Natural killer cell (primary cell): ENCODE measurements around the gene CXCL16. TPM values are rescaled to one million over a fixed set of nuclear protein-coding genes. Genes with fewer than 3 reads are reported as not detected.
A peak's percentile ranks its signal among the peaks of the same experiment; 100 is the strongest.

Source experiments
- ATAC-seq, 3 donors: fragments of 150-1000 bp in 2 of 3; fragments of 200-7000 bp in 1 of 3; cut with Tn5 transposase; 1 replicate in 1 of 3; 2 replicates in 2 of 3; pipeline ENCODE4 v1.10.0; 2021; ENCODE audit warnings: mild to moderate bottlenecking in 2 of 3, moderate library complexity in 2 of 3
- DNase-seq, 2 donors: peaks; one replicate each; pipeline versions ENCODE4 v3.0.0 to v3.0.0-alpha.2; 2013 to 2021; ENCODE audit warnings: mixed read lengths in 1 of 2
- H3K27ac ChIP-seq: one replicate; pipeline ENCODE4 v1.5.1; 2013; ENCODE audit warnings: mild to moderate bottlenecking, low read length
- H3K27me3 ChIP-seq: one replicate; pipeline ENCODE4 v1.6.1; 2013; ENCODE audit warnings: low read length; ENCODE audit not compliant: control insufficient read depth, insufficient read depth
- H3K36me3 ChIP-seq: one replicate; pipeline ENCODE4 v1.6.1; 2013; ENCODE audit warnings: low read length; ENCODE audit not compliant: control insufficient read depth, insufficient read depth
- H3K4me1 ChIP-seq: one replicate; pipeline ENCODE4 v1.6.1; 2013; ENCODE audit warnings: low read length; ENCODE audit not compliant: control insufficient read depth, insufficient read depth
- H3K4me3 ChIP-seq: one replicate; pipeline ENCODE4 v1.5.1; 2013; ENCODE audit warnings: low read length
- H3K9me3 ChIP-seq: one replicate; pipeline ENCODE4 v1.6.1; 2013; ENCODE audit warnings: low read length; ENCODE audit not compliant: control insufficient read depth, insufficient read depth
- H3K27ac Mint-ChIP-seq, 2 donors: one replicate each; pipeline ENCODE4 v1.8.0; 2022; ENCODE audit warnings: mild to moderate bottlenecking in 2 of 2, mixed read lengths in 2 of 2, moderate library complexity in 1 of 2
- H3K27me3 Mint-ChIP-seq, 2 donors: one replicate each; pipeline ENCODE4 v1.8.0; 2022; ENCODE audit warnings: low read depth in 2 of 2, mixed read lengths in 2 of 2
- H3K36me3 Mint-ChIP-seq: one replicate; pipeline ENCODE4 v1.8.0; 2022; ENCODE audit warnings: mixed read lengths
- H3K4me1 Mint-ChIP-seq, 2 donors: one replicate each; pipeline ENCODE4 v1.8.0; 2022; ENCODE audit warnings: mixed read lengths in 2 of 2
- H3K4me3 Mint-ChIP-seq: one replicate; pipeline ENCODE4 v1.8.0; 2022; ENCODE audit warnings: mild to moderate bottlenecking, moderate library complexity, mixed read lengths
- H3K9me3 Mint-ChIP-seq, 2 donors: one replicate each; pipeline ENCODE4 v1.8.0; 2022; ENCODE audit warnings: mixed read lengths in 2 of 2
- WGBS: methylation state at CpG from one replicate; pipeline ENCODE4 v1.1.7; 2013; ENCODE audit warnings: missing lambda C conversion rate; ENCODE audit not compliant: insufficient coverage; 5-methylcytosine and 5-hydroxymethylcytosine counted together
- intact Hi-C: fragments of 100-400 bp; cut with micrococcal nuclease; formaldehyde crosslinking; loops from one replicate; pipeline ENCODE4 v1.14.2; 2022
- total RNA-seq, 4 donors: library from RNA; stranded (reverse); fragments of 120-200 nt in 1 of 4; gene quantifications; one replicate each; pipeline versions ENCODE4 v1.2.3 to v1.2.4, GENCODE V29; 2013 to 2022
- TF ChIP-seq, protein P1 (sequence below): fragments of 200-600 bp; IDR thresholded peaks from one replicate; pipeline ENCODE4 v1.8.0; 2022; ENCODE audit warnings: antibody characterized with exemption

The CXCL16 gene
- total RNA-seq, 3 donors from 2014 or later (not counting 1 experiment from before 2014, with no cell fraction given): 4.0 to 31.8 (median 16.0) TPM

DNA sequence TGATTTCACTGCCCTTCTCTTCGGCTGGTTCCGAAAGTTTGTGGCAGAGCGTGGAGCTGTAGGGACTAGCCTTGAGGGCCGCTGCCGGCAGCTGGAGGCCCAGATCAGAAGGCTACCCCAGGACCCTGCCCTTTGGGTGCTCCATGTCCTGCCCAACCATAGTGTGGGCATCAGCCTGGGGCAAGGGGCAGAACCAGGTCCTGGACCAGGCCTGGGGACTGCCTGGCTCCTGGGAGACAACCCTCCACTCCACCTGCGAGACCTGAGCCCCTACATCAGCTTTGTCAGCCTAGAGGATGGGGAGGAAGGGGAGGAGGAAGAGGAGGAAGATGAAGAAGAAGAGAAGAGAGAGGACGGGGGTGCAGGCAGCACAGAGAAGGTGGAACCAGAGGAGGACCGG, 856 bp upstream of the CXCL16 start:
- intact Hi-C loops: no loop called here
- H3K36me3 Mint-ChIP-seq: no peaks in the 10 kb centered on the region
- H3K27ac Mint-ChIP-seq: peak overlapping the region in 1 of 2 donors; percentile 81
- ATAC-seq: no peak
- H3K27me3 Mint-ChIP-seq: peaks cover 18 to 52% of the 10 kb centered on the region in 2 donors
- no peak for DNase-seq
- Histone ChIP-seq H3K4me1 (peaks cover 27% of the 10 kb centered on the region), H3K36me3 (no peaks in the 10 kb centered on the region), H3K27ac (no peak overlapping the region), H3K4me3 (no peak overlapping the region), H3K27me3 (peaks cover 21% of the 10 kb centered on the region), H3K9me3 (no peaks in the 10 kb centered on the region)
- H3K4me1 Mint-ChIP-seq: peaks cover 16 to 31% of the 10 kb centered on the region in 2 donors
- TF ChIP-seq, protein P1, sequence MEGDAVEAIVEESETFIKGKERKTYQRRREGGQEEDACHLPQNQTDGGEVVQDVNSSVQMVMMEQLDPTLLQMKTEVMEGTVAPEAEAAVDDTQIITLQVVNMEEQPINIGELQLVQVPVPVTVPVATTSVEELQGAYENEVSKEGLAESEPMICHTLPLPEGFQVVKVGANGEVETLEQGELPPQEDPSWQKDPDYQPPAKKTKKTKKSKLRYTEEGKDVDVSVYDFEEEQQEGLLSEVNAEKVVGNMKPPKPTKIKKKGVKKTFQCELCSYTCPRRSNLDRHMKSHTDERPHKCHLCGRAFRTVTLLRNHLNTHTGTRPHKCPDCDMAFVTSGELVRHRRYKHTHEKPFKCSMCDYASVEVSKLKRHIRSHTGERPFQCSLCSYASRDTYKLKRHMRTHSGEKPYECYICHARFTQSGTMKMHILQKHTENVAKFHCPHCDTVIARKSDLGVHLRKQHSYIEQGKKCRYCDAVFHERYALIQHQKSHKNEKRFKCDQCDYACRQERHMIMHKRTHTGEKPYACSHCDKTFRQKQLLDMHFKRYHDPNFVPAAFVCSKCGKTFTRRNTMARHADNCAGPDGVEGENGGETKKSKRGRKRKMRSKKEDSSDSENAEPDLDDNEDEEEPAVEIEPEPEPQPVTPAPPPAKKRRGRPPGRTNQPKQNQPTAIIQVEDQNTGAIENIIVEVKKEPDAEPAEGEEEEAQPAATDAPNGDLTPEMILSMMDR: no peak
- H3K4me3 Mint-ChIP-seq: peak overlapping the region; percentile 89
- WGBS: 95% methylated on average over 7 of the region's 8 CpGs
- H3K9me3 Mint-ChIP-seq: no peaks in the 10 kb centered on the region

DNA sequence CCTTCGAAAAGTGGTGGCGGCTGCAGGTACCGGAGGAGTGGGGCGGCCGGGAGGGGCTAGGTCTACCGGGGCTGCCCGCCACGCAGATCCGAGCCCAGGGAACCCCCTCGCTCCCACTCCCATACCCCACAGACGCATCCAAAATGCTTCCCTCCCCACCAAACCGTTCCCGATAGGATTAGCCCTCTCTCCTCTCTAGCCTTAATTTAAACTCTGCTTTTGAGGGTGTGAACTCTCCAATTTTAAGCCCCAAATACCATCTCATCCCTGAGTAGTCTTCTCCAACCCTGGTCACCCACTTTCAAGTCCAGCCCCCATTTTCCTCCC, 260 bp upstream of the CXCL16 start:
- Histone ChIP-seq H3K27ac (no peak overlapping the region), H3K9me3 (no peaks in the 10 kb centered on the region), H3K36me3 (no peaks in the 10 kb centered on the region), H3K4me3 (peak overlapping the region; percentile 41), H3K27me3 (peaks cover 19% of the 10 kb centered on the region), H3K4me1 (peaks cover 23% of the 10 kb centered on the region)
- no peaks in the 10 kb centered on the region for H3K36me3 Mint-ChIP-seq
- peak overlapping the region; percentile 89 for H3K4me3 Mint-ChIP-seq
- ATAC-seq (no peak), DNase-seq (no peak)
- H3K27me3 Mint-ChIP-seq: peaks cover 18 to 47% of the 10 kb centered on the region in 2 donors
- H3K4me1 Mint-ChIP-seq: peaks cover 16 to 26% of the 10 kb centered on the region in 2 donors
- H3K9me3 Mint-ChIP-seq: no peaks in the 10 kb centered on the region
- peak overlapping the region in 1 of 2 donors; percentile 81 for H3K27ac Mint-ChIP-seq
- TF ChIP-seq, protein P1: no peak
- intact Hi-C loops: no loop called here
- 19% methylated on average over 13 of the region's 13 CpGs for WGBS

DNA sequence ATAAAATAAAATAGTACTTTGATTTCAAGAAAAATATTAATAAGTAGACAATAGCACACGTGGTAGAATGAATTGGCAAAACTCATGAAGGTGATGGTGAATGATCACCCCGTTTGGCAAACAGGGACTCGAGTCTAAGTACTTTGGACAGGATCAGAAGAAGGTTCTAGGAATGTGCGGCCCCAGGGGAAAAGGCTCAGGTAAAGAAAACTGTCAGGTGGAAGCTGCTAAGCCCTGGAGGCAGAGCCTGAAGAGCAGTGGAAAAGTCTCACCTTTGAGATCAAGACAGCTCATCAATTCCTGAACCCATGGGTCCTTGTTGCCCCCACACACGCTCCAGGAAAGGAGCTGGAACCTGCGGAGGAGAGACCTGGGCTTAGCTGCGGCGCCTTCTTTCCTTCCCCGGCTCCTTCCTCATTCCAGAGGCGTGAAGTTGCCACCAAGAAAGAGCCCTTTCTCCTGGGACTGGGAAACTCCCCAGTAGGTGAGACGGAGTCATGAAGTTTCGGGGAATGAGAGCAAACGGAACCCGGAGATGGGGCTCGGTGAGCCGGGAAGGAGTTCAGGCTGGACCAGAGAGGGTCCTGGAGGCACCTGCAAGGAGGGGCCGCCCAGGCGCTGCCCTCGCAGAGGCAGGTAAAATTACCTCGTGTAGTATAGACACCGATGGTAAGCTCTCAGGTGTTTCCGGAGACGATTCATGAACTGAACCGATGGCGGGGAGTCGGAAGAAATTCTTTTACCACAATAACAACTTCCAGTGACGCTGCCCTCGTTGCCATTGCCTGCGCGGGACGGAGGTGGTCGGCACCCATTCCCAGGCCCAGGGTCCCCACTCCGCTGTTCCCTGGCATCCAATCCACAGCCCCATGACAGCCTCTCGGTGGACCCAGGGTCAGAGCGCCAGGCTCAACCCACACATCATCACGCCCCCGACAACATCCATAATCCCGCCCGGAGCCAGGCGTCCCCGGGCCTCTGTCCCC, 1.3 kb downstream of the CXCL16 start:
- H3K4me3 Mint-ChIP-seq: peak overlapping the region; percentile 83
- Histone ChIP-seq H3K9me3 (no peaks in the 10 kb centered on the region), H3K27ac (no peak overlapping the region), H3K4me1 (peaks cover 29% of the 10 kb centered on the region), H3K36me3 (no peaks in the 10 kb centered on the region), H3K27me3 (peaks cover 16% of the 10 kb centered on the region), H3K4me3 (peak overlapping the region; percentile 55)
- H3K36me3 Mint-ChIP-seq: no peaks in the 10 kb centered on the region
- TF ChIP-seq, protein P1: no peak
- intact Hi-C loops: no loop called here
- H3K27me3 Mint-ChIP-seq: peaks cover 18 to 38% of the 10 kb centered on the region in 2 donors
- ATAC-seq (peak in 2 of 3 donors; percentile 11 to 14), DNase-seq (peak in 1 of 2 donors; percentile 66)
- no peaks in the 10 kb centered on the region for H3K9me3 Mint-ChIP-seq
- peaks cover 16 to 23% of the 10 kb centered on the region in 2 donors for H3K4me1 Mint-ChIP-seq
- 12% methylated on average over 41 of the region's 41 CpGs for WGBS
- peak overlapping the region; percentile 18 to 56 for H3K27ac Mint-ChIP-seq
